Esophagus squamous epithelium (tissue), 5 donors: Measurements from ENCODE around the gene HECW1. TPM values are rescaled to one million over a fixed set of nuclear protein-coding genes. Genes with fewer than 3 reads are reported as not detected.
"Not testable (repeated sequence)": the region's sequence is repeated elsewhere in the genome, so short reads cannot be mapped to it uniquely, and the experiment has no call there.

Experiments
- DNase-seq: peaks from one replicate; lab custom pipeline; 2025; lab: John Stamatoyannopoulos, UW
- H3K27ac ChIP-seq, 4 donors: fragments of 200-600 bp; sonication (generic); one replicate each; pipeline ENCODE4 v1.5.1; 2016 to 2019; ENCODE audit warnings: mild to moderate bottlenecking in 1 of 4
- H3K27me3 ChIP-seq, 4 donors: fragments of 200-600 bp; sonication (generic); 1 replicate in 3 of 4; 2 replicates in 1 of 4; pipeline versions ENCODE4 v1.5.1 to v1.6.0; 2017 to 2021; ENCODE audit warnings: antibody characterized with exemption in 1 of 4
- H3K36me3 ChIP-seq, 3 donors: fragments of 200-600 bp; sonication (generic); one replicate each; pipeline ENCODE4 v1.5.1; 2016 to 2019
- H3K4me1 ChIP-seq, 3 donors: fragments of 200-600 bp; sonication (generic); one replicate each; pipeline ENCODE4 v1.5.1; 2017 to 2019
- H3K4me3 ChIP-seq, 4 donors: fragments of 200-600 bp; sonication (generic); 1 replicate in 3 of 4; 2 replicates in 1 of 4; pipeline ENCODE4 v1.5.1; 2016 to 2019; ENCODE audit warnings: mild to moderate bottlenecking in 2 of 4, moderate library complexity in 1 of 4
- H3K9me3 ChIP-seq, 3 donors: fragments of 200-600 bp; sonication (generic); one replicate each; pipeline ENCODE4 v1.5.1; 2016 to 2019
- POLR2A ChIP-seq, 4 donors: fragments of 450-650 bp; IDR thresholded peaks; one replicate each; pipeline ENCODE4 v1.6.1; 2017; ENCODE audit warnings: antibody characterized with exemption in 4 of 4, mild to moderate bottlenecking in 4 of 4, moderate library complexity in 3 of 4
- WGBS, 2 donors: methylation state at CpG; one replicate each; pipeline ENCODE4 v1.1.5; 2018; 5-methylcytosine and 5-hydroxymethylcytosine counted together
- intact Hi-C: fragments of 100-400 bp; cut with DNase I; formaldehyde crosslinking; loops from one replicate; pipeline ENCODE4 v1.15.0; 2022
- total RNA-seq, 4 donors: library from RNA; depleted of rRNA; stranded (reverse); fragments of >200 nt; gene quantifications; one replicate each; pipeline ENCODE4 v1.1.0, GENCODE V29; 2016
- TF ChIP-seq, protein P1 (sequence below), 6 experiments: fragments of 450-650 bp in 4 of 6; fragments of 200-600 bp in 2 of 6; sonication (generic) in 2 of 6; IDR thresholded peaks; one replicate each; pipeline ENCODE4 v1.5.1; 2016 to 2019; ENCODE audit warnings: antibody characterized with exemption in 6 of 6, mild to moderate bottlenecking in 4 of 6, moderate library complexity in 4 of 6
- donor health status: DM: yes; HTN: yes; CAD: no.

Gene HECW1
- total RNA-seq, 4 donors from 2014 or later, result 0.18 to 0.57 (median 0.19) TPM; not detected in 1

DNA sequence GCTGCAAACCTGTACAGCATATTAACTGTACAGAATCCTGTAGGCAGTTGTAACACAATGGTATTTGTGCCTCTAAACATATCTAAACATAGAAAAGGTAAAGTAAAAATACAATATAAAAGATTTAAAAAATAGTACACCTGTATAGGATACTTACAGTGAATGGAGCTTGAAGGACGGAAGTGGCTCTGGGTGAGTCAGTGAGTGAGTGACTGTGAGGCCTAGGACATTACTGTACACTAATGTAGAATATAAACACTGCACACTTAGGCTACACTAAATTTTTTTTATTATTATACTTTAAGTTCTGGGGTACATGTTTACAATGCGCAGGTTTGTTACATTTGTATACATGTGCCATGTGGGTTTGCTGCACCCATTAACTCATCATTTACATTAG is 373.1 kb downstream of the HECW1 start:
- H3K27ac ChIP-seq, result no peak overlapping the region
- H3K36me3 ChIP-seq, result no peaks in the 10 kb centered on the region
- H3K4me3 ChIP-seq, result no peak overlapping the region
- peaks cover 0 to 10% (median 0%) of the 10 kb centered on the region in 3 donors for H3K4me1 ChIP-seq
- DNase-seq, result no peak
- no peaks in the 10 kb centered on the region for H3K27me3 ChIP-seq
- H3K9me3 ChIP-seq, result no peaks in the 10 kb centered on the region
- 91 to 98% methylated on average over 2 of the region's 2 CpGs for WGBS, 2 donors
- intact Hi-C loops, result no loop called here
- TF ChIP-seq, protein P1, sequence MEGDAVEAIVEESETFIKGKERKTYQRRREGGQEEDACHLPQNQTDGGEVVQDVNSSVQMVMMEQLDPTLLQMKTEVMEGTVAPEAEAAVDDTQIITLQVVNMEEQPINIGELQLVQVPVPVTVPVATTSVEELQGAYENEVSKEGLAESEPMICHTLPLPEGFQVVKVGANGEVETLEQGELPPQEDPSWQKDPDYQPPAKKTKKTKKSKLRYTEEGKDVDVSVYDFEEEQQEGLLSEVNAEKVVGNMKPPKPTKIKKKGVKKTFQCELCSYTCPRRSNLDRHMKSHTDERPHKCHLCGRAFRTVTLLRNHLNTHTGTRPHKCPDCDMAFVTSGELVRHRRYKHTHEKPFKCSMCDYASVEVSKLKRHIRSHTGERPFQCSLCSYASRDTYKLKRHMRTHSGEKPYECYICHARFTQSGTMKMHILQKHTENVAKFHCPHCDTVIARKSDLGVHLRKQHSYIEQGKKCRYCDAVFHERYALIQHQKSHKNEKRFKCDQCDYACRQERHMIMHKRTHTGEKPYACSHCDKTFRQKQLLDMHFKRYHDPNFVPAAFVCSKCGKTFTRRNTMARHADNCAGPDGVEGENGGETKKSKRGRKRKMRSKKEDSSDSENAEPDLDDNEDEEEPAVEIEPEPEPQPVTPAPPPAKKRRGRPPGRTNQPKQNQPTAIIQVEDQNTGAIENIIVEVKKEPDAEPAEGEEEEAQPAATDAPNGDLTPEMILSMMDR (IDR thresholded peaks at IDR 0.05), result no peak
- TF ChIP-seq POLR2A (IDR thresholded peaks at IDR 0.05), result no peak

DNA sequence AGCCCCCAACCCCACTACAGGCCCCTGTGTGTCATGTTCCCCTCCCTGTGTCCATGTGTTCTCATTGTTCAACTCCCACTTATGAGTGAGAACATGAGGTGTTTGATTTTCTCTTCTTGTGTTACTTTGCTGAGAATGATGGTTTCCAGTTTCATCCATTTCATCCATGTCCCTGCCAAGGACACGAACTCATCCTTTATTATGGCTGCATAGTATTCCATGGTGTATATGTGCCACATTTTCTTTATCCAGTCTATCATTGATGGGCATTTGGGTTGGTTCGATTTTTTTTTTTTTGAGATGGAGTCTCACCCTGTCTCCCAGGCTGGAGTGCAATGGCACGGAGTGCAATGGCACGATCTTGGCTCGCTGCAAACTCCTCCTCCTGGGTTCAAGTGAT is 373.6 kb downstream of the HECW1 start:
- H3K36me3 ChIP-seq, H3K27ac ChIP-seq, H3K27me3 ChIP-seq, H3K4me3 ChIP-seq, intact Hi-C loops, DNase-seq, H3K9me3 ChIP-seq: not testable (repeated sequence)
- 88 to 95% methylated on average over 3 to 5 of the region's 5 CpGs for WGBS, 2 donors
- H3K4me1 ChIP-seq, result peaks cover 0 to 10% (median 0%) of the 10 kb centered on the region in 3 donors

DNA sequence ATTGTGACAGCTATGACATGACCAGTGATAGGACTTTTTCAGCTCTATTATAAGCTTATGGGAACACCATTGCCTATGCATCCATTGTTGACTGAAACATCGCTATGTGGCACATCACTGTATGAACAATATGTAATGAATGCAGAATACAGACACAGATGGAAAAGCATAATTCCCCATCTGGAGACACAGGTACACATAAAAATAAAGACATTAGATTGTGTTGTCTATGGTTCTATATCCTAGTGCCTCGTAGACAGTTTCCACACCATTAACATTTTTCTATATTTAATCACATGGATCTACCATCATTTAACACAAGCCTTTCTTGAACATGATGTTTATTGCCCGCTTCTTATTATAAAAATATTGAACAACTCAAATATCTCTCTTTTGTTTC is 374.2 kb downstream of the HECW1 start:
- Histone ChIP-seq H3K9me3 (no peaks in the 10 kb centered on the region), H3K4me1 (peaks cover 0 to 10% (median 0%) of the 10 kb centered on the region in 3 donors), H3K27ac (no peak overlapping the region), H3K4me3 (no peak overlapping the region), H3K27me3 (no peaks in the 10 kb centered on the region), H3K36me3 (no peaks in the 10 kb centered on the region)
- DNase-seq, result no peak
- intact Hi-C loops, result no loop called here
- TF ChIP-seq, protein P1 (IDR thresholded peaks at IDR 0.05), result no peak
- no peak for TF ChIP-seq POLR2A (IDR thresholded peaks at IDR 0.05)
- 87 to 96% methylated on average over 3 of the region's 3 CpGs for WGBS, 2 donors

DNA sequence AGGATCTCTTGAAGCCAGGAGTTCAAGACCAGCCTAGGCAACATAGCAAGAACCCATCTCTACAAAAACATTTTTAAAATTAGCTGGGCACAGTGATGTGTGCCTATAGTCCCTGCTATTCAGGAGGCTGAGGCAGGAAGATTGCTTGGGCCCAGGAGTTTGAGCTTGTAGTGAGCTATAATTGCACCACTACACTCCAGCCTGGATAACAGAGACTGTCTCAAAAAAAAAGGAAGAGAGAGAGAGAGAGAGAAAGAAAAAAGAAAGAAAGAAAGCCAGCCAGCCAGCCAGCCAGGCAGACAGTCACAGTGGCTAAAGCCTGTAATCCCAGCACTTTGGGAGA is 375.3 kb downstream of the HECW1 start:
- Histone ChIP-seq H3K4me1 (peaks cover 0 to 10% (median 0%) of the 10 kb centered on the region in 3 donors), H3K27me3 (no peaks in the 10 kb centered on the region), H3K4me3 (no peak overlapping the region), H3K9me3 (no peaks in the 10 kb centered on the region), H3K27ac (no peak overlapping the region), H3K36me3 (no peaks in the 10 kb centered on the region)
- no peak for DNase-seq
- intact Hi-C loops, result no loop called here
- TF ChIP-seq, protein P1 (IDR thresholded peaks at IDR 0.05), result no peak
- TF ChIP-seq POLR2A (IDR thresholded peaks at IDR 0.05), result no peak

DNA sequence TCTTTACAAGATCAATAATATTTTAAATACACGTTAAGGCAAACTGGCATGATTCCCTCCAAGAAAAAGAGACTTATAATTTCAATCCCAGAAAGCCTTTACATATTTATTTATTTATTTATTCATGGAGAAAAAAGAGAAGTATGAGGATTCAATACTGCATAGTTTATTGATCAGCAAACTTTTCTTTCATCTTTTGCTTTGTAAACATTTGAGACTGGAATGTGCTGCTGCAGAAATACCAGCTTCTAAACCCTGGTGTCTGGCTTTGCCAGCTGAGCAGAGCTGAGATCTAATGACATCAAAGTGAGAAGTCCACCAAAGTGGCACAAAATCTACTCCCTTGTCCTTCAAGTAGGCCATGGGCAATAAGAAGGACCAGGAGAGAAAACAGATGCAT is 376.8 kb downstream of the HECW1 start:
- Histone ChIP-seq H3K27ac (no peak overlapping the region), H3K27me3 (no peaks in the 10 kb centered on the region), H3K4me1 (peaks cover 0 to 10% (median 0%) of the 10 kb centered on the region in 3 donors), H3K36me3 (no peaks in the 10 kb centered on the region), H3K4me3 (no peak overlapping the region), H3K9me3 (no peaks in the 10 kb centered on the region)
- DNase-seq, result no peak
- 35 to 55% methylated on average over 1 of the region's 1 CpG for WGBS, 2 donors
- no peak for TF ChIP-seq POLR2A (IDR thresholded peaks at IDR 0.05)
- TF ChIP-seq, protein P1 (IDR thresholded peaks at IDR 0.05), result no peak
- intact Hi-C loops, result no loop called here

DNA sequence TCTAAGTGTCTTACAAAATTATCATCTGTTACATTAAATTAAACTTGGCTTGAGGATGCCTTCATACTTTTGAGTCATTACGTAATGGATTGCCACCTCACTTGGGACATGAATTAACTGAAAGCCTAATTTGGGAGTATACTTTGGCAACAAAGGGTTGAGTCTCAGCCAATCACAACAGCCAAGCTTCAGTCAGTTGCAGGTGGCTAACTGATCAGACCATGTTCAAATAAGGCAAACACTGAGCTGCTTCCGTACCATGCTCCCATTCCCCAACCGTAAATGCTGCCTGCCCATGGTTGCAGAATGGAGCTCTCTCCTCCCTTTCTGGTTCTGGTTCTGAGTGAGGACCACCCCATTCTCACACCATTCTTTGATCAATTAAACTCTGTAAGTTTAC is 377.6 kb downstream of the HECW1 start:
- H3K4me3 ChIP-seq, result no peak overlapping the region
- no peak overlapping the region for H3K27ac ChIP-seq
- intact Hi-C loops, result no loop called here
- 80 to 89% methylated on average over 3 of the region's 3 CpGs for WGBS, 2 donors
- H3K9me3 ChIP-seq, result no peaks in the 10 kb centered on the region
- H3K36me3 ChIP-seq, result no peaks in the 10 kb centered on the region
- no peaks in the 10 kb centered on the region for H3K27me3 ChIP-seq
- peaks cover 0 to 10% (median 0%) of the 10 kb centered on the region in 3 donors for H3K4me1 ChIP-seq
- TF ChIP-seq POLR2A (IDR thresholded peaks at IDR 0.05), result no peak
- TF ChIP-seq, protein P1 (IDR thresholded peaks at IDR 0.05), result no peak
- no peak for DNase-seq
